ENCODE results near the gene ST3GAL2.
A peak's percentile ranks its signal among the peaks of the same experiment; 100 is the strongest.
"Not testable (repeated sequence)": the region's sequence is repeated elsewhere in the genome, so short reads cannot be mapped to it uniquely, and the experiment has no call there.

Gene ST3GAL2

DNA sequence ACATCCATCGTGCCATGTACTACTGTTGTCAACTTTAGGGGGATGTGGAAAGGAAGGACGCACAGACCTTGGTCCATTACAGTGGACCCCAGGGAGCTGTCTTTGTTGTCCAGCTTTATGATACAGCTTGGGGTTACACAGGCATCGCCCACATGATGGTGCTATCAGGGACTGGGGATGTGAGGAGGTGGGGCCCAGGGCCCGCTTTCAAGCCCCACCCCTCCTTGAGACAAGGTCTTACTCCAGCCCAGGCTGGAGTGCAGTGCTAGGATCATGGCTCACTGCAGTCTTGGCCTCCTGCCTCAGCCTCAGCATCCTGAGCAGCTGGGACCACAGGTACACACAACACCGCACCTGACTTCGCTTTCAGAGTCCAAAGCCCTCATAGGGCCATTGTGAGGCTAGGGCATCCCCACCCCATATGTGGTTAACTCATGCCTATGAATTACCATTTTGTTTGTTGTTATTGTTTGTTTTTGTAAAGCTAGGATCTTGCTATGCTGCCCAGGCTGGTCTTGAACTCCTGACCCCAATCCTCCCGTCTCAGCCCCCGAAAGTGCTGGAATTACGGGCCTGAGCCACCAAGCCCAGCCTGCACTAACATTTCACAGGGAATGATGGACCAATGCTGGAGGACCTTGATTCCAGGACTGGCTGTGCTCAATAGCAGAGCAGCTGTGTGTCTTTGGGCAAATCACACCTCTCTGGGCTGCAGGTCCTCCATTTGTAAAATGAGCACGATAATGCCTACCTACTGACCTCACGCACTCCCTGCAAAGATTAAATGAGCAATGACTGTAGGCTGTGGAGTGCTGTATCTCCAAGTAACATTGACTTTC is 17.2 kb downstream of the ST3GAL2 start:
- no peak for DNase-seq
- intact Hi-C loops (cut with DNase I): no loop called here

DNA sequence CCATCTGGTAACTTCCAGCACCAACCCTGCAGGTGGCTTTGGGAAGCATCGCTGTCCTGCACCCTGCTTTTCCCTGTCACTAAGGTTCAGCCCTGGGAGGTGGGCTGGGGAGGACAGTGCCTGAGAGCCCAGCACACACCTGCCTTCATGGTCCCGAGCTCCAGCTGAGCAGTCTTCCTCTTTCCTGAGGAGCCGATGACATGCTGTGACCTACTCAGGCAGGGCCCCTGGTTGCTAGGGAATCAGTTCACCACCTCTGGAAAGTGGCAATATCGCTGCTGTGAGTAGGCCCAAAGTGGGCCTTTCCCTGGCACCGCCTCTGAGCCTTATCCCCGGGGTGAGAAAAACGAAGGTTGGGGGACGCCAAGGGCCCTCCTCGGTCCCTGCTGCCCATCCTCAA is 17.9 kb downstream of the ST3GAL2 start:
- DNase-seq: no peak
- intact Hi-C loops (cut with DNase I): no loop called here

DNA sequence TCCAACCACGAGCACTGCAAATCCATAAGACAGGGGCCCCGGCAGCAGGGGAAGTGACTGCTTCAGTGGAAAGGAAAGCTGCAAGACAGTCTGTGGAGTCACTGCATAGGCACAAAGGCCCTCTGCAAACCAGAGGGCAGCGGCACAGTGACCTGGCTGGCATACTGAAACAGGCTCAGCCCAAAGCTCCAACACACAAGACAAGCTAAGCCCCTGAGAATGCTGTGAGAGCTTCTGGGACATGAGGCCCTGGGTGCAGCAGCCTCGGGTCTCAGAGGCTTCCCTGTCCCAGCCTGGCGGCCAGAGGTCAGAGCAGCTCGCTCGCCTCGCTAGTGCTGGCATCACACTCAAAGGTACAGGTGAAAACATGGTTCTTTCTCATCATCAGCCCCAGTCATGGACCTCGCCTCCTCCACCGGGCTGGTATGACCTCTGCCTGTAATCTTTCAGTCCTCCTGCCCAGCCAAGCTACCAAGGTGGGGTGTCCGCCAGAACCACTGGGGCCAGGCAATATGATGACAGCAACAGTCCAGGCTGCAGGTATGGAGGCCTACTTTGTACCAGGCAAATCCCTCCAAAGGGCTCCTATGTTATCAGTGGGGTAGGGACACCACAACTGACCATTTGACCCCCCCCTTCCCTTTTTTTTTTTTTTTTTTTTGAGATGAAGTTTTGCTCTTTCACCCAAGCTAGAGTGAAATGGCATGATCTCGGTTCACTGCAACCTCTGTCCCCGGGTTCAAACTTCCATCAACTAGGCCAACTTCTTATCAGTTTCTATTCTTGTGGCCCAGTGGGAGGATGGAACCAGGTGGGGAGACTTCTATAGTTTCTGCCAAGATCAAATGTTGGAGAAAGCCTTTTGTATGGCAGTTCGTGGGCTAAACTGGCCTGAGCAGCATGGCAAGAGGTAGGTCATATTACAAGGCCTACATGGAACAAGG is 19.2 kb downstream of the ST3GAL2 start:
- intact Hi-C loops (cut with DNase I): no loop called here
- DNase-seq: no peak

DNA sequence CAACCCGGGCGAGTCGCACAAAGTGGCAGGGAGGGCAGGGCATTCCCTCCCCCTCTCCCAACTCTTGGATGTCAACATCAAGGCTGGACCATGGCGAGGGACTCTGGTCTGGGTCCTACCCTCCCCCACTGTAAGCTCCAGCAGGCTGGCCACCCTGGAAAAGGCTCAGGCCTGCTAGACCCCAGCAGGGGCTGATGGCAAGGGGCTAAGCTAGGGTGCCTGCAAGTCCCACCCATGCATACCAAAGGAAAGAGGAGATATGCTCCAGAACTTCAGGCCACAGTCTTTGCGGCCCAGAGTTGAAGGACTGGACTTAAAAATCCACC is 19.9 kb downstream of the ST3GAL2 start:
- intact Hi-C loops (cut with DNase I): no loop called here
- DNase-seq: no peak

DNA sequence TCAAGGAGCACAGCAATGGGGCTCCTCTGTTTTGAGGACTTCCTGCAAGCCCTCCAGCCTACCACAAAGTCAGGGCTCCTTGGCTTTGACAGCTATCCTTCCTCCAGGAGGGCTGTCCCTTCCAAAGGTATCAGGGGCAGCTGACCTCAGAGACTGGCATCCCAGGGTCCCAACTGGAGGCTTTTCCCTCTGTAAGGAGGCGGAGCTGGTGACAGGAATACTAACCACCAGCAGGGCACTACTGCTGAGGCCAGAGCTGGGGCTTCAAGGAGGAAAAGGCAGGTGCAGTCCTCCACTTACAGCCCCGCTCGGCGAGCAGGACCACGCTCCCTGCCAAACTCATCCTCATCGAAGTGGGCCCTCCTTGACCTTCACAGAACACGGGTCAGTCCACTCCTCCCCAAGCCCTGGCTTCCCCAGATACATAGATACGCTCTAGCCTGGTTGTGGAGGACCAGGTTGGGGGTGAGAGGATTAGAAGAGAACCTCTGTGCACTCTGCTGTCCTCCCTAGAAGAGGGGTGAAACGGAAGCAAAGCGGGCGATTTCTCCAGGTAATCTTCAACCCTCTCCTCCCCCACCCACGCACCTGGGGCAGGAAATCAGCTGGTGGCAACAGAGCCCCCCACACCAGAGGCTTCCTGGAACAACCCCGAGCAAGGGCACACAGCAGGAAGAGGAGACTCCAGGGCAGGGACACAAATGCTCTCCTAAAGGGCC is 20.5 kb downstream of the ST3GAL2 start:
- no peak for DNase-seq
- intact Hi-C loops (cut with DNase I): no loop called here

DNA sequence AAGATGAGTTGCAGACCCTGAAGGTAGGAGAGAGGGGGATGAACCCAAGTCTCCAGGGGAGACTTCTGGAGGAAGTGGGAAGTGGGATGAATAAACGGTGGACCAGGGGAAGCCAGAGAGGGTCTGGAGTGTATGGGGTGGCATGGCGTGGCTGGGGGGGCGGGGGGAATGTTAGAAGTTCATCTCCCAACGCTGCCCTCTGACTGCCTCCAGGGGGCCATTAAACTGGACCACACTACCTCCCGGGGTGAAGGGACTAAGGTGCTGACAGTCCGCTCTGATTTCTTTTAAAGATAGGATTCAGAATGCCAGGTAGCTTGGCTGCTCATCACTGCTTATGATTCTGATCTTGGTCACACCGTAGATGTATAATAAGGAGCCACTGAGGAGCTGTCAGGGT is 21.2 kb downstream of the ST3GAL2 start:
- DNase-seq: no peak
- intact Hi-C loops (cut with DNase I): no loop called here

DNA sequence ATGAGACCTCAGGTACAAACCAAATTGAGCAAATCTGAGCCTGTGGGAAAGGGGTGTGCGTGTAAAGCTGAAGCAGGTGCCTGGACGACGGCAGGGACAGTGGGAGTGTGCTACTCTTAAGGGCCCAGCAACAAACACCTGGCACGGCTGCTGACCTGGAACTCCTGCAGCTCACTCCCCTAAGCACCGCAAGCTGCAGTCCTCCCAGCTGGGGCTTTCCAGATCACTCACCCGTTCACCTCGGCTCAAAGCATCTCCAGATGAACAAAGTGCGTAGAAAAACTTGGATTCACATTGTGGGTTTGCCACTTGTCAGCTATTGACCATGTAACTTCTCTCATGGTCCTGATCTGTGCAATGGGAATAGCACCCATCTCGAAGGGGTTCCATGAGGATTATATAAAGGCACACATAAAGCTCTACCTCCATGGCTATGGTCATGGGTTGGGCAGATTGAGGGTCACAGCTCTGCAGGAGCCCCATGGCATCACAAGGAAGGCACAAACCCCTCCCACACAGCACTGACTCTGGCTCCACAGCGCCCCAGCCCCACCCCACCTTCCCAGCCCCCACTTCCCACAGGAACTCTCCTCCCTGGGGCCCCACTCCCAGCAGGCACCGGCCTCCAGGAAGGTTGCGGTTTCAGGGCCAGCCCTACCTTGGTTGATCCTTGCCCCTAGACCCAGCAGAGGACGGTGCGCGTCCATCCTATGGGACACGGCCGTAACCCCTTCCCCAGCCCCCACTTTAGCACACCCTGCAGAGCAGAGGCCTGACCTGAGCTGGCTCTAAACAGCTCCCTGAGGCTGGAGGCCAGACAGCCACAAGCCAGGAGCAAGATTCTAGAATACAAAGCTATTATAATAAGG is 21.9 kb downstream of the ST3GAL2 start:
- intact Hi-C loops (cut with DNase I): no loop called here

DNA sequence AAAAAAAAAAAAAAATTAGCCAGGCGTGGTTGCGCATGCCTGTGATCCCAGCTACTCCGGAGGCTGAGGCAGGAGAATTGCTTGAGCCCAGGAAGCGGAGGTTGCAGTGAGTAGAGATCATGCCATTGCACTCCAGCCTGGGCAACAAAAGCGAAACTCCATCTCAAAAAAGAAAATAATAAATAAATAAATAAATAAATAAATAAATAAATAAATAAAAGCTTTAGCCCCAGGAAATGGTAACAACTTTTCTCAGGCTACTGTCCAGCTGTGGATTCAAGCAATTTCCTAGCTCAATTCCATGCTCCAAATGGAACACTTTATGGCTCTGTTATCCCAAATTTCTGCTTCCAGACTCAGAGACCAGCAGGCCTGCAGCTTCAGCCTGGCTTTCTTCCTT is 25.3 kb downstream of the ST3GAL2 start:
- DNase-seq: not testable (repeated sequence)

More for the DNA sequence above, 21.9 kb downstream of the ST3GAL2 start:
- DNase-seq: no peak

DNA sequence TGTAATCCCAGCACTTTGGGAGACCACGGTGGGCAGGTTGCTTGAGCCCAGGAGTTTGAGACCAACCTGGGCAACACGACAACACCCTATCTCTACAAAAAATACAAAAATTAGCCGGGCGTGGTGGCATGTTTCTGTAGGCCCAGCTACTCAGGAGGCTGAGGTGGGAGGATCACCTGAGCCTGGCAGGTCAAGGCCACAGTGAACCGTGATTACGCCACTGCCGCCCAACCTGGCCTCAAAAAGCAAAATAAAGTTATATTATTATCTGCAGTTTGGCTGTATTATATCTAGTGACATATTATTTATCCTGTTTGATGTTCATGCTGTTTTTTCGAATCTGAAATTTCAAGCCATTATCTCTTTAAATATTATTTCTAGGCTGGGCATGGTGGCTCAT is 26.5 kb downstream of the ST3GAL2 start:
- intact Hi-C loops (cut with DNase I): no loop called here
- no peak for DNase-seq

More for the DNA sequence above, 25.3 kb downstream of the ST3GAL2 start:
- intact Hi-C loops (cut with DNase I): not testable (repeated sequence)

DNA sequence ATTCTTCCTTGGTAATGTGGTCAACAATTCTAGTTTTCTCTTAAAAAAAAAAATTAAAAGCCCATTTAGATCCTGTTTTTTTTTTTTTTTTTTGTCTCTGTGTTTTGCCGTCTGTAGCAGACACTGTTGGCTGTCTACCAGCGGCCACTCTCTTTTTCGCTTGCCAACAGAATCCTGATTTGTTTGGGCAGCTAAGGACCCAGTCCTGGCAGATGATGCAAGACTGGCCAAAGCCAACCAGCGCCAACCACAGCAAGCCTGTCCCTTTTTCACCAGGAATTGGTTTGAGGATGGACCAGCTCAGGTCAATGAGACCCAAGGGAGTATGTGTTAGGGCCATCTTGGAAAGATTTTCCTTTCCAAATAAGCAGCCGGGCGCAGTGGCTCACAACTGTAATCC is 28.2 kb downstream of the ST3GAL2 start:
- peak in 8 of 10 donors; percentile 40 to 90 (median 48) for DNase-seq
- intact Hi-C loops (cut with DNase I): no loop called here

DNA sequence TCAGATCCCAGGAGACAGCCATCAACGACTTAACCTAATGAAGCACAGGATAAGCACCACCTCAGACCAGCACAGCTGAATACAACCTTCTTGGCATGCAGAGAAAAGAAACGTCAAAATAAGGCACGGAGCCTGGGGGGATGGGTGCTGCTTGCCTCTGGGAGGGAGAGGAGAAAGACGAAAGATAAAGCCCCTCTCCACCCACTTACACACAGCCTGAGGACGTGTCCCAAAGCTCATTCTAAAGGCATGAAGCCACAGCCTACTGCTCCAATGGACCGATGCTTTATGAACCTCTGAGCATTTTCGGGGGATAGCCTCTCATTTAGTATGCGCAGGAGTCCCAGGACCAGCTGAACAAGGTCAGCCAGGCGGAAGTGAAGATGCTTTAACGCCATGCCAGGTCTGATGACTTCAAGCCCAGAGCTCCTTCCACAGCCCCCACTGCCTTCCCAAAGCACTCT is 31.1 kb downstream of the ST3GAL2 start:
- DNase-seq: no peak
- intact Hi-C loops (cut with DNase I): no loop called here

DNA sequence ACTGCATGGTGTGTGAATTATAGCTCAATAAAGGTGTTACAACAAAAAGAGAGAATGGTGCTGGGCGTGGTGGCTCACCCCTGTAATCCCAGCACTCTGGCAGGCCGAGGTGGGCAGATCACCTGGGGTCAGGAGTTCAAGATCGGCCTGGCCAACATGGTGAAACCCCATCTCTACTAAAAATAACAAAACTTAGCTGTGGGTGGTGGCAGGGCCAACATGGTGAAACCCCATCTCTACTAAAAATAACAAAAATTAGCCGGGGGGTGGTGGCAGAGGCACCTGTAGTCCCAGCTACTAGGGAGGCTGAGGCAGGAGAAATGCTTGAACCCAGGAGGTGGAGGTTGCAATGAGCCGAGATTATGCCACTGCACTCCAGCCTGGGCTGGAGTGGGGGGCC is 32.8 kb downstream of the ST3GAL2 start:
- DNase-seq; intact Hi-C loops (cut with DNase I): not testable (repeated sequence)

DNA sequence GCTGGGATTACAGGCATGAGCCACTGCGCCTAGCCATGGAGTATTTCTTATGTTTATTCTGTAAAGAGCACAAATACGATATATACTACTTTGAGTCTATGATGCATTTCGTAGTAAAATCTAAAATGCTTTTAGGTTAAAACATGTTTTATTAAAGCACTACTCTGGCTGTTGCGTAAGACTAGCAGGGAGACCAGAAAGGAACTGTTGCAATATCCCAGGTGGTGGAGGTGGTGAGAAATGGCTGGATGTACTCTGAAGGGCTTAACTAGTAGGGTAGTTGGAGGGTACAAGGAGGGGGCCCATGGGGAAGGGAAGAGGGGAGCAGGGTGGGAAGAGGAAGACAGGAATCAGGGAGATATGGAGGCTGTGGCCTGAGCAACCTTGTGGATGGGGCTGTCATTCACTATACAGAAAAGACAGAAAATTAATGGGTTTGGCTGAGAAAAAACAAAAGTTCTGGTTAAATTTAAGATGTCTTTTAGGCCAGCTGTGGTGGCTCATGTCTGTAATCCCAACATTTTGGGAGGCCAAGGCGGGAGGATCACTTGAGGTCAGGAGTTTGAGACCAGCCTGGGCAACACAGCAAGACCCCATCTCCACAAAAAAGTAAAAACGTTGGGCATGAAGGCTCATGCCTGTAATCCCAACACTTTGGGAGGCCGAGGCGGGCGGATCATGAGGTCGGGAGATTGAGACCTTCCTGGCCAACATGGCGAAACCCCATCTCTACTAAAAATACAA is 35.8 kb downstream of the ST3GAL2 start:
- no peak for DNase-seq
- intact Hi-C loops (cut with DNase I): no loop called here

DNA sequence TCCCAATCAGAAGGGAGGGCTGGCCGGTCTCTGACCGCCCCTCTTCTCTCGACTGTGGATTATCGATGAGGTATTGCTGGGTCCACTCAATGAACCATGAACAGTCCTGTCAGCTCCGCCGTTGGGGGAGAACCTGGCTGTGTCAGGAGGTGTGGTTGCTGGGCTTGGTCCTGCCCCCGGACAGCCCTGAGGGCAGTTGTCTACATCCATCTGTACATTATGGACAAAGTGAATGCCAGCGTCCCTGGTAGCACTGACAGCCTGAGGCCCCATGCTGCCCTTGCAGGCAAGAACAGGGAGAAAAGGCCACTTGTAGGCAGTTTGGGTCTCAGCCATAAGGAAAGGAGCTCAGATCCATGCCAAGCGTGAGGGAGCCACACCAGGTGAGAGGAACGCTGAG is 38.9 kb downstream of the ST3GAL2 start:
- intact Hi-C loops (cut with DNase I): no loop called here
- DNase-seq: no peak

DNA sequence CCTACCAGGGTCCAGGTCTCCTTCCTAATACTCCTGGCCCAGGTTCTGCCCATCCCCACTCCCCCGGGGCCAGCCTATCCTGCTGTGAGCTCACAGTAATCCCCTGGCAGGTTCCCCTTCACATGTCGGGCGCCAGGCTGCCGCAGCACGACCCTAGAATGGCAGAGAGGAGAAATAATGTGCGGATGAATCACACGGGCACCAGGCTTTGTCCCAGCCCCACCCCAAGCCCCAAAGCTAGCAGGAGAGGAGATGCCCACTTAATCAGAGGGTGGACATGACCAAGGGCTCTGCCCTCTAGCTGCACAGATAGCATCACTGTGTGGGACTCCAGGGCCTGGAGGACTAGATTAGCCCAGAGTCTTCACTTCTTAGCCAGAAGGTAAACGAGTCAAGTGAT is 39.5 kb downstream of the ST3GAL2 start:
- DNase-seq: no peak
- intact Hi-C loops (cut with DNase I): no loop called here

DNA sequence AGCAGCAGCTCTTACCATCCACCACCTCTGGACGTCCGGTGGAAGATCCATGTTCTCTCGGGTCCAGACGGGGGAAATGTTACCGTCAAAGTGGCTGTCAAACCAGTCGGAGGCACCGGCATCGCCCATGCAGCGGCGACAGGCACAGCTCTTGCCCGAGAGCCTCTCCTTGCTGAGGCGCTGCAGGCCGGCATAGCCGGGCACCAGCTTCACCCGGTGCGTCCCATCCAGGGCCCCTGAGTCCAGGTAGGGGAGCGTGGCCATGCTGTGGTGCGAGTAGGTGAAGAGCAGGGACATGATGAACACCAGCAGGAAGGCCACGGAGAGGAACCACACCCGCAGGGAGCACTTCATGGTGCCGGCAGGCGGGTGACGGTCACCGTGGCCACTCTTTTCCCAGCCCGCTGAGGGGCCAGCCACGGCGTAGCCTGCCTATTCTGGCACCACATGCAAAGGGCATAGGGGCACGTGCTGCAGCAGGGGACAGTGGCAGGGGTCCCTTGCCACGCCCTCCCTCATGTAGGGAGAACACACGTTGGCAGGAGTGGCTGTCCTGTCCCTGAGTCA is 40.6 kb downstream of the ST3GAL2 start:
- intact Hi-C loops (cut with DNase I): no loop called here
- no peak for DNase-seq

DNA sequence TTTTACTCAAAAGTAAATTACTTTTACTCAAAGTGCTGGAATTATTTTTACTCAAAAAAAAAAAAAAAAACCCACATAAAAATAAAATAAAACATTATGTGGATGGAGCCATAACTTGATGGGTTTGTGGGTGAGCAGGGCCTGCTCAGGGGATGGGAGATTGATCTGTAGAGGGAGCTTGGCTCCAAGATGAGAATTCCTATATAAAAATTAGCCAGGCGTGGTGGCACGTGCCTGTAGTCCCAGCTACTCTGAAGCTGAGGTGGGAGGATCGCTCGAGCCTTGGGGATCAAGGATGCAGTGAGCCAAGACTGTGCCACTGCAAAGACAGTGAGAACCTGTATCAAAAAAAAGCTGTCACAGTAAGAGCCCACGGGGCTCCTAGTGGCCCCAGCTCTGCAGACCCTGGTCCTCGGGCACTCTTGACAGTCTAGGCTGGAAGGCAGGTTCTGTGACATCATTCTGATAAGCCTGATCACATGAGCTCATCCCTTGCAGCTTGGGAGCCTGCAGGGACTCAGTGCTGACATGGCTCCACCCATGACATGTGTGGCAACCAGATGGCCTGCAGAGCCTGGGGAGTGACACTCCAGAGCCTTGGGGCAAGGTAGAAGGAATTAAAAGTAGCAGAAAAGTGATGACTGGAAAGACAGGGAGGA is 42.5 kb downstream of the ST3GAL2 start:
- DNase-seq: no peak
- intact Hi-C loops (cut with DNase I): no loop called here

DNA sequence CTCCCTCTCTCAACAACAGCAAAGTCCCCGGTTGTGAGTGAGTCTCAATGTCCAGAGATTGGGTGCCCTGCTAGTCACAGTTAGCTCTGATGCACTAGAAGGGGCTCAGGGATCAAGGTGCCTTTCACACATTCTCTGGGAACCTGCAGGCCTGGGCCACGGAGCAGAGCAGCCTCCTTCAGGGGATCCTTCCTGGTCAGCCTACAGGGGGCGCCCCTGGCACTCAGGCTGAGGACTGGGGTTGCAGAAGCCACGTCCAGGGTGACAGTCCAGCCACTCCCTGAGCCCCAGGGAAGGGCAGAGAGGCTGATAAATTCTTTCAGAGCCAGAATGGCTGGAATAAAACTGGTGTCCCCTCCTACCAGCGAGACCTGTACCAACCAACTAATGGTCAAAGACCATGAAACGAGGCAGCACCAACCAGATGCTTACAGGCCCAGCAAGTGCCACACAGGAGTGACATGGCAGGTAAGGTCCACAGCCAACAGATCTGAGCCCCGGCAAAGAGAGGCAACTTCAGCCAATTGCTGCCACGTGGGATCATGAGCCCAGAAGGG is 43.5 kb downstream of the ST3GAL2 start:
- intact Hi-C loops (cut with DNase I): loop anchor here (2.0 kb wide), 1 partner anchor 75 kb away; no protein-coding TSS in a partner anchor
- DNase-seq: peak in 6 of 10 donors; percentile 40 to 90 (median 50)
